ENCODE data around the gene MGAT3. TPM values are rescaled to one million over a fixed set of nuclear protein-coding genes. Genes with fewer than 3 reads are reported as not detected.

Gene MGAT3
- total and polyA plus RNA-seq, 2 of the 8 experiments (the other 6 are each of a cell fraction or from before 2014, with no cell fraction given): 4.3 to 9.2 TPM

DNA sequence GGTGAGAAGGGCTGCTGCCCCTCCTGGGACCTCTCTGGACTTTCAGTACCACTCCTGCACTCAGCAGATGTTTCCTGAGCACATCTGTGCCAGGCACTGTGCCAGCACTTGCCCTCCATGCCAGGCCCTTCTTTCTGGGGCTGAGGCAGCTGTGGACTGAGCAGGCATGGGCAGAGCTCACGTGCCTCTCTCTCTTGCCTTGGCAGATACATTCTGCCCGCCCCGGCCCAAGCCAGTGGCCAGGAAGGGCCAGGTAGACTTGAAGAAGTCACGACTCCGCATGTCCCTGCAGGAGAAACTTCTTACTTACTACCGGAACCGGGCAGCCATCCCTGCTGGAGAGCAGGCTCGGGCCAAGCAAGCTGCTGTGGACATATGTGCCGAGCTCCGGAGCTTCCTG, 55.2 kb downstream of the MGAT3 start:
- no peak for DNase-seq (ENCODE audit: low read depth in 1 of 2, low spot score in 2 of 2)
- TF ChIP-seq CTCF (IDR thresholded peaks at IDR 0.05; ENCODE audit: control extremely low read depth in 1 of 3, insufficient read depth in 1 of 3, low read depth in 1 of 3, low read length in 3 of 3) (no peak), ZNF274 (IDR thresholded peaks at IDR 0.05; ENCODE audit: borderline replicate concordance, extremely low read depth, low read length) (no peak), CTBP2 (IDR thresholded peaks at IDR 0.05; ENCODE audit: borderline replicate concordance, insufficient read depth, insufficient read length, low read length) (no peak), JUN (IDR thresholded peaks at IDR 0.05; ENCODE audit: low read depth, low read length) (no peak)

More for the DNA sequence above, 55.2 kb downstream of the MGAT3 start:
- H4K20me1 ChIP-seq (replicated peaks in 1 of 2; ENCODE audit: control insufficient read depth in 1 of 2, insufficient read depth in 2 of 2, low read length in 2 of 2): peaks cover 49 to 57% of the 10 kb centered on the region in 2 experiments
- H4K91ac ChIP-seq (replicated peaks; ENCODE audit: insufficient read length, low read length): no peak overlapping the region
- peaks cover 38 to 77% (median 68%) of the 10 kb centered on the region in 4 experiments for H3K27me3 ChIP-seq (replicated peaks in 1 of 4; ENCODE audit: control insufficient read depth in 3 of 4, extremely low read depth in 1 of 4, insufficient read depth in 3 of 4, low read length in 3 of 4)
- H2AK5ac ChIP-seq (ENCODE audit: low read depth, low read length): no peak overlapping the region
- H2BK120ac ChIP-seq (replicated peaks; ENCODE audit: low read depth, low read length): no peak overlapping the region
- peaks cover 20 to 60% (median 44%) of the 10 kb centered on the region in 4 experiments for H3K36me3 ChIP-seq (ENCODE audit: control insufficient read depth in 2 of 4, insufficient read depth in 4 of 4, low read length in 3 of 4)
- H4K8ac ChIP-seq (ENCODE audit: extremely low read depth, insufficient read depth, low read length): no peak overlapping the region; the same call in 1 of the 2 replicates
- no peaks in the 10 kb centered on the region for H3K9me3 ChIP-seq (ENCODE audit: insufficient read depth in 2 of 2, low read depth in 1 of 2, low read length in 1 of 2)
- no peak overlapping the region for H4K5ac ChIP-seq (ENCODE audit: insufficient read length, low read depth, low read length)
- H3K23me2 ChIP-seq (ENCODE audit: low read depth, low read length): no peaks in the 10 kb centered on the region; the same call in 1 of the 2 replicates
- H3K4ac ChIP-seq (replicated peaks; ENCODE audit: insufficient read length, low read depth, low read length): no peak overlapping the region
- no peak overlapping the region for H3K9ac ChIP-seq (replicated peaks in 1 of 4; ENCODE audit: extremely low read depth in 1 of 4, low read depth in 3 of 4, low read length in 3 of 4)
- H2BK12ac ChIP-seq (ENCODE audit: low read depth, low read length): no peak overlapping the region
- H3K4me1 ChIP-seq (replicated peaks in 1 of 4; ENCODE audit: control insufficient read depth in 3 of 4, insufficient read depth in 4 of 4, low read length in 3 of 4): peaks cover 0 to 3% (median 0%) of the 10 kb centered on the region in 4 experiments; a peak in 2 of 7 replicates
- H3K79me2 ChIP-seq (ENCODE audit: control insufficient read depth in 1 of 2, insufficient read depth in 2 of 2, low read length in 2 of 2): no peaks in the 10 kb centered on the region
- H3K27ac ChIP-seq (ENCODE audit: low read depth, low read length): no peak overlapping the region
- POLR2A ChIA-PET (ENCODE audit: partially characterized antibody): interaction anchor here (1.3 to 3.8 kb wide), 4 partner anchors 8 to 192 kb away, joined by 3 to 38 read pairs (median 16); partner anchors contain the start of genes ATF4 and RPL3
- CTCF ChIA-PET (ENCODE audit: partially characterized antibody): interaction anchor here (0.7 to 10.1 kb wide), 4 partner anchors 13 to 425 kb away, joined by 4 to 278 read pairs (median 80); partner anchors contain the start of gene MIEF1
- 97% methylated on average over 9 of the region's 10 CpGs; no CpG with 5 or more reads in 1 of the 2 experiments for WGBS, 2 experiments (ENCODE audit: extremely low coverage in 1 of 2, insufficient coverage in 1 of 2, insufficient read length in 1 of 2, insufficient replicate concordance in 2 of 2, low coverage in 1 of 2, low lambda C conversion rate in 2 of 2, missing lambda C conversion rate in 1 of 2)
- H3K4me3 ChIP-seq (ENCODE audit: extremely low read depth in 1 of 4, insufficient read depth in 2 of 4, low read depth in 3 of 4, low read length in 4 of 4): no peak overlapping the region
- no peak overlapping the region for H2BK5ac ChIP-seq (ENCODE audit: low read depth, low read length)
- no peak overlapping the region for H2BK15ac ChIP-seq (ENCODE audit: low read length)
- H3K18ac ChIP-seq (ENCODE audit: extremely low read depth, low read length): no peak overlapping the region
- H3K23ac ChIP-seq (ENCODE audit: insufficient read length): no peak overlapping the region
- no peak overlapping the region for H3K4me2 ChIP-seq (ENCODE audit: insufficient read depth in 1 of 2, low read depth in 2 of 2, low read length in 2 of 2)
- no peak for FAIRE-seq
- peaks cover 5% of the 10 kb centered on the region for H3K79me1 ChIP-seq (ENCODE audit: low read depth, low read length)
- no peak overlapping the region for H2BK20ac ChIP-seq (ENCODE audit: low read length)
- H3K14ac ChIP-seq (ENCODE audit: insufficient read length): no peak overlapping the region
- no peak overlapping the region for H2AFZ ChIP-seq (ENCODE audit: low read length)
- no peak overlapping the region for H3K56ac ChIP-seq (replicated peaks; ENCODE audit: insufficient read length, low read depth, low read length)

Measured in H1 (cell line).